ENCODE results near the gene MBNL2. TPM values are rescaled to one million over a fixed set of nuclear protein-coding genes. Genes with fewer than 3 reads are reported as not detected.
A peak's percentile ranks its signal among the peaks of the same experiment; 100 is the strongest.

MBNL2 gene
- total and polyA plus RNA-seq, 7 donors: 11.8 to 110 (median 84.7) TPM

DNA sequence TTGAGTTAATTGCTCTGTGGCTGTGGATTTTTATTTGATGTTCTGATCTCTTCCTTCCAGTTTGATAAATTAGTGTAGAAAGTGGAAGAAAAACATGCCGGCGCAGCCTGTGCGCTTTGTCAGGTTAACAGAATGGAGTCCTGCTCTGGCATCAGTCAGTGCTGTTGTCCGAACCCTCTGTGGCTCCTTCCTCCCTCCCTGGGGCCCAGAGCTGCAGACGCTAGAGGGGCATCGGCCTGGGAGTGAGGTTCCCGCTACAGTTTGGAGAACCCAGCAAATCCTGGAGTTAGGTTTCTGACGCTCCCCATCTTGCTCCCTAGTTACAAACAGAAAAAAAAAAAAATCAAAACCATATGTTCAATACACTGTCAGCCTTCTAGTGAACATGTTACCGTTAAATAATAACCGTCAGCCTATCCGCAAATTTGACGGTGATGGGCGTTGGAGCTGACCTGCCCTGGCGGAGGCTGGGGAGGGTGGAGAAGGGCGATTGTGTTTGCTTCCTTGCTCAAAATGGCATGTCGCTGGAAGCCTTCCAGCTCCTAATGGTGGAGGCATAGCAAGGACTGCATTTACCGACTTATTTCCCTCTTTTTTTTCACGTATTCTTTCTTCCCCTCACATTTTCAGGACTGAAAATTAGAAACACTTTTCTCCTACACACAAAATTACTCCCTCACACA, 13.6 kb downstream of the MBNL2 start:
- TF ChIP-seq EP300 (IDR thresholded peaks at IDR 0.05) (no peak), POLR2AphosphoS5 (IDR thresholded peaks at IDR 0.05) (peak in 1 of 4 donors; percentile 26), POLR2A (IDR thresholded peaks at IDR 0.05) (no peak)
- TF ChIP-seq, protein P1, sequence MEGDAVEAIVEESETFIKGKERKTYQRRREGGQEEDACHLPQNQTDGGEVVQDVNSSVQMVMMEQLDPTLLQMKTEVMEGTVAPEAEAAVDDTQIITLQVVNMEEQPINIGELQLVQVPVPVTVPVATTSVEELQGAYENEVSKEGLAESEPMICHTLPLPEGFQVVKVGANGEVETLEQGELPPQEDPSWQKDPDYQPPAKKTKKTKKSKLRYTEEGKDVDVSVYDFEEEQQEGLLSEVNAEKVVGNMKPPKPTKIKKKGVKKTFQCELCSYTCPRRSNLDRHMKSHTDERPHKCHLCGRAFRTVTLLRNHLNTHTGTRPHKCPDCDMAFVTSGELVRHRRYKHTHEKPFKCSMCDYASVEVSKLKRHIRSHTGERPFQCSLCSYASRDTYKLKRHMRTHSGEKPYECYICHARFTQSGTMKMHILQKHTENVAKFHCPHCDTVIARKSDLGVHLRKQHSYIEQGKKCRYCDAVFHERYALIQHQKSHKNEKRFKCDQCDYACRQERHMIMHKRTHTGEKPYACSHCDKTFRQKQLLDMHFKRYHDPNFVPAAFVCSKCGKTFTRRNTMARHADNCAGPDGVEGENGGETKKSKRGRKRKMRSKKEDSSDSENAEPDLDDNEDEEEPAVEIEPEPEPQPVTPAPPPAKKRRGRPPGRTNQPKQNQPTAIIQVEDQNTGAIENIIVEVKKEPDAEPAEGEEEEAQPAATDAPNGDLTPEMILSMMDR (IDR thresholded peaks at IDR 0.05): no peak
- WGBS, 2 donors: 25 to 80% methylated on average over 18 of the region's 18 CpGs
- no peaks in the 10 kb centered on the region for H3K9me3 ChIP-seq
- peak overlapping the region in 3 of 4 donors; percentile 24 to 31 (median 26) for H3K4me3 ChIP-seq
- H3K27ac ChIP-seq: peak overlapping the region; percentile 69 to 85 (median 78)
- no peak for DNase-seq
- H3K4me1 ChIP-seq: peaks cover 0 to 95% (median 93%) of the 10 kb centered on the region in 4 donors
- intact Hi-C loops (cut with DNase I): no loop called here
- H3K27me3 ChIP-seq: no peaks in the 10 kb centered on the region
- H3K36me3 ChIP-seq: no peaks in the 10 kb centered on the region

DNA sequence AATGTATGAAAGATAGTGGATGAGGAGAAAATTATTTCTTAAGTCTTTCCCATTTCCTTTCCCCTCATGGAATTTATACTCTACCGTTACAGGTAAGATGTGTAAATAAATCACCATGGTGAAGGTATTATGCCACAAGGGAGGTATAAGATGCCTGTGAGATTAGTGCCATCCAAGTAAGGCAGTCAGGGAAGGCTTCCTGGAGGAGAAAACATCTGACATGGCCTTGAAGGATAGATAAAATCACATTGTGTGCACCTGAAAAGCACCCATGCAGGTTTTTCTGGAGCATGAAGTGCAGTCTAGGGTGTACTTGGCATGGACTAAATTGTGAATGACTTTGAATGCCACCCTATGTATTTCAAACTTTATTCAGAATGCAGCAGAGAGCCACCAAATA, 15.3 kb downstream of the MBNL2 start:
- H3K4me1 ChIP-seq: peaks cover 0 to 97% (median 94%) of the 10 kb centered on the region in 4 donors
- H3K27ac ChIP-seq: peak overlapping the region; percentile 75 to 85 (median 81)
- no peaks in the 10 kb centered on the region for H3K36me3 ChIP-seq
- no peaks in the 10 kb centered on the region for H3K9me3 ChIP-seq
- intact Hi-C loops (cut with DNase I): no loop called here
- H3K27me3 ChIP-seq: no peaks in the 10 kb centered on the region
- 19 to 76% methylated on average over 1 of the region's 1 CpG for WGBS, 2 donors
- DNase-seq: no peak
- TF ChIP-seq POLR2A (IDR thresholded peaks at IDR 0.05) (no peak), POLR2AphosphoS5 (IDR thresholded peaks at IDR 0.05) (no peak), EP300 (IDR thresholded peaks at IDR 0.05) (no peak)
- TF ChIP-seq, protein P1 (IDR thresholded peaks at IDR 0.05): no peak
- H3K4me3 ChIP-seq: no peak overlapping the region

DNA sequence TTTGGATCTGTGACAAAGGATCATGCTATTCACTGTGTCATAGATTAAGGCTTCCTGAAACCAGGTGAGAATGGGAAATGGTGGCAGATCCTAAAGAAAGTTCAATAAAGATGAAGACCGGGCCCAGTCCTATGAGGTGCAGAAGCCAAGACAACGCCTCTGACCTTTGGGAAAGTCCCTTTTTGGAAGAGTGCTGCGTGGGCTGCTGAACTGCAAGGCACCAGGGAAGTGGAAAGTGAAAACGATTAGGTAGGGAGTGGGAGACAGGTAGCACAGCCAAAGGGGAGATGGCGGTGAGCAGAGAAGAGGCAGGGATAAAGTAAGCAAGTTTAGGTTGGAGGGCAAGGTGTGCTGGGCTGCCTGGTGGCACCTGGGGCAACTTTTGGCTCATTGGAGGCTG, 16.3 kb downstream of the MBNL2 start:
- Histone ChIP-seq H3K9me3 (no peaks in the 10 kb centered on the region), H3K27ac (peak overlapping the region; percentile 75 to 85 (median 81)), H3K36me3 (no peaks in the 10 kb centered on the region), H3K4me3 (no peak overlapping the region), H3K27me3 (no peaks in the 10 kb centered on the region), H3K4me1 (peaks cover 0 to 100% (median 98%) of the 10 kb centered on the region in 4 donors)
- DNase-seq: no peak
- TF ChIP-seq, protein P1 (IDR thresholded peaks at IDR 0.05): no peak
- TF ChIP-seq POLR2AphosphoS5 (IDR thresholded peaks at IDR 0.05) (no peak), POLR2A (IDR thresholded peaks at IDR 0.05) (no peak), EP300 (IDR thresholded peaks at IDR 0.05) (no peak)
- intact Hi-C loops (cut with DNase I): no loop called here
- WGBS, 2 donors: 50 to 73% methylated on average over 5 of the region's 5 CpGs

DNA sequence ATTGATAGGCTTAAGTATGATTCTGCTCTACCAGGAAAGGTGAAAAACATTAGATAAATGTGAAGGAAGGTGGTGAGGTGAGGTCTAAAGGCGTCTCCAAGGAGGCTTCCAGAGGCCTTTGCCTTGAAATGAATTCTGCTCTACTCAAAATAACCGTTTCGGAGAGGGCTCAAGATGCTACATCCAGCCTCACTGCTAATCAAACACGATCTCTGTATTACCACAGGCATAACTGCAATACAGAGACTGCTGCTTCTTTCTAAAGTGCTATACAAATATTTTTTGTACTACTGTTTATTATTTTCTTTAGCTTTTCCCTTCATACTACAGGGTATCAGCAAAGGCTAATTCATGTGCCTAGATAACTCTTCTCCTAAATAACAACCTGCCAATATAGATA, 16.8 kb downstream of the MBNL2 start:
- no peaks in the 10 kb centered on the region for H3K9me3 ChIP-seq
- H3K4me3 ChIP-seq: no peak overlapping the region
- peak overlapping the region; percentile 75 to 85 (median 81) for H3K27ac ChIP-seq
- no peaks in the 10 kb centered on the region for H3K27me3 ChIP-seq
- no peak for DNase-seq
- H3K36me3 ChIP-seq: no peaks in the 10 kb centered on the region
- peaks cover 0 to 100% (median 98%) of the 10 kb centered on the region in 4 donors for H3K4me1 ChIP-seq
- 92 to 93% methylated on average over 4 of the region's 4 CpGs for WGBS, 2 donors
- intact Hi-C loops (cut with DNase I): no loop called here
- no peak for TF ChIP-seq POLR2A (IDR thresholded peaks at IDR 0.05)
- TF ChIP-seq POLR2AphosphoS5 (IDR thresholded peaks at IDR 0.05): no peak
- TF ChIP-seq EP300 (IDR thresholded peaks at IDR 0.05): no peak
- TF ChIP-seq, protein P1 (IDR thresholded peaks at IDR 0.05): no peak
